Suprapubic skin (tissue), 4 donors: Measurements from ENCODE around the gene FAM222A. TPM values are rescaled to one million over a fixed set of nuclear protein-coding genes. Genes with fewer than 3 reads are reported as not detected.

Source experiments
- DNase-seq, 2 donors: peaks; one replicate each; pipeline ENCODE4 v3.0.0-alpha.2; 2019; ENCODE audit warnings: low spot score in 2 of 2
- H3K27ac ChIP-seq: fragments of 200-600 bp; sonication (generic); one replicate; pipeline ENCODE4 v1.5.1; 2019
- H3K27me3 ChIP-seq: fragments of 200-600 bp; sonication (generic); one replicate; pipeline ENCODE4 v1.5.1; 2019
- H3K36me3 ChIP-seq: fragments of 200-600 bp; sonication (generic); one replicate; pipeline ENCODE4 v1.5.1; 2019
- H3K4me1 ChIP-seq: fragments of 200-600 bp; sonication (generic); one replicate; pipeline ENCODE4 v1.5.1; 2019
- H3K4me3 ChIP-seq: fragments of 200-600 bp; sonication (generic); one replicate; pipeline ENCODE4 v1.5.1; 2019; ENCODE audit warnings: mild to moderate bottlenecking
- H3K9me3 ChIP-seq: fragments of 200-600 bp; sonication (generic); one replicate; pipeline ENCODE4 v1.5.1; 2019
- EP300 ChIP-seq: sonication (generic); formaldehyde crosslinking; IDR thresholded peaks from one replicate; pipeline ENCODE4 v1.6.1; 2017; ENCODE audit warnings: antibody characterized with exemption
- POLR2A ChIP-seq, 2 donors: fragments of 450-650 bp; IDR thresholded peaks; one replicate each; pipeline ENCODE4 v1.6.1; 2017; ENCODE audit warnings: antibody characterized with exemption in 2 of 2, mild to moderate bottlenecking in 2 of 2, moderate library complexity in 2 of 2
- POLR2AphosphoS5 ChIP-seq, 3 donors: sonication (generic); formaldehyde crosslinking; IDR thresholded peaks; one replicate each; pipeline ENCODE4 v1.6.1; 2017; ENCODE audit warnings: antibody characterized with exemption in 3 of 3
- WGBS: methylation state at CpG from one replicate; pipeline ENCODE4 v1.1.5; 2018; 5-methylcytosine and 5-hydroxymethylcytosine counted together
- total RNA-seq, 4 donors: library from RNA; depleted of rRNA; stranded (reverse); fragments of >200 nt; gene quantifications; one replicate each; pipeline ENCODE4 v1.1.0, GENCODE V29; 2016
- TF ChIP-seq, protein P1 (sequence below), 2 donors: fragments of 200-600 bp in 1 of 2; fragments of 450-650 bp in 1 of 2; sonication (generic) in 1 of 2; IDR thresholded peaks; one replicate each; pipeline ENCODE4 v1.5.1; 2016 to 2019; ENCODE audit warnings: antibody characterized with exemption in 2 of 2, mild to moderate bottlenecking in 1 of 2, moderate library complexity in 1 of 2

FAM222A gene
- total RNA-seq, 4 donors from 2014 or later = 3.9 to 8.5 (median 6.6) TPM

DNA sequence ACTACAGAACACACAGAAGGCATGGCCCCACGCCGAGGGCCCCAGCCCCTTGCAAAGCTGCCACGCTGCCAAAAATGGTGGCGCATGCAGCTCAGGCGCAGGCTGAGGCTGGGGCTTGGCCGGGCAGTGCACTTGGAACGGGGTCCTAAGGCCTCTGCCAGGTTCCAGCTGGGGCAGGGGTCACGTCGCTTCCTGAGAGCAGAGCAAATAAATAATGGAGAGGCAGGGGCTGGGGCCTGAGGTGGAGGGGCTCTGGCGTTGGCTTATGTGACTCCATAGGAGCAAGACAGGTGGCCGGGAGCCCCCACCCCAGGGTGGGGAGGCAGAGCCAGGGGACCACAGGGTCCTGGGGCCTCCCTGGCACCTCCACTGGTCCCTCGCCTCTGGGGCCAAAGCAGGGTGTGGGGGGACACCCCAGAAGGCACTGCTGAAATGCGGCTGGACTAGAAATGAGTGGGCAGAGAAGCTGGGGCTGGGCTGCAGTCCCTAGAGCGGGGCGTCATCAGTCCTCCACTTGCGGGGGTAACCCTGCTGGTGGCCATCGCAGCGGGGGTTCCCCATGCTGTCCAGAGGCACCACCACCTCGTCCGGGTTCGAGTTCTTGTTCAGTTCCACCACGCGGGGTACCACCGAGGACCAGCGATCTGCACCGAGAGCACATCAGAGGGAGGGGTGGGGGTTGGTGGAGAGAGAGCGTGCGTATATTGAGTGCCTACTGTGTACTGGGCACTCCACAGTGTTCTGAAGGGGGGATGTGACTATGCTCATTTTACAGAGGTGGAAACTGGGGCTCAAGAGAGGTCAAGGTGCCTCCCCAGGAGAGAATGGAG lies 69.7 kb downstream of the FAM222A start:
- H3K4me3 ChIP-seq = no peak overlapping the region
- H3K4me1 ChIP-seq = no peaks in the 10 kb centered on the region
- H3K36me3 ChIP-seq = peaks cover 24% of the 10 kb centered on the region
- no peaks in the 10 kb centered on the region for H3K27me3 ChIP-seq
- TF ChIP-seq, protein P1, sequence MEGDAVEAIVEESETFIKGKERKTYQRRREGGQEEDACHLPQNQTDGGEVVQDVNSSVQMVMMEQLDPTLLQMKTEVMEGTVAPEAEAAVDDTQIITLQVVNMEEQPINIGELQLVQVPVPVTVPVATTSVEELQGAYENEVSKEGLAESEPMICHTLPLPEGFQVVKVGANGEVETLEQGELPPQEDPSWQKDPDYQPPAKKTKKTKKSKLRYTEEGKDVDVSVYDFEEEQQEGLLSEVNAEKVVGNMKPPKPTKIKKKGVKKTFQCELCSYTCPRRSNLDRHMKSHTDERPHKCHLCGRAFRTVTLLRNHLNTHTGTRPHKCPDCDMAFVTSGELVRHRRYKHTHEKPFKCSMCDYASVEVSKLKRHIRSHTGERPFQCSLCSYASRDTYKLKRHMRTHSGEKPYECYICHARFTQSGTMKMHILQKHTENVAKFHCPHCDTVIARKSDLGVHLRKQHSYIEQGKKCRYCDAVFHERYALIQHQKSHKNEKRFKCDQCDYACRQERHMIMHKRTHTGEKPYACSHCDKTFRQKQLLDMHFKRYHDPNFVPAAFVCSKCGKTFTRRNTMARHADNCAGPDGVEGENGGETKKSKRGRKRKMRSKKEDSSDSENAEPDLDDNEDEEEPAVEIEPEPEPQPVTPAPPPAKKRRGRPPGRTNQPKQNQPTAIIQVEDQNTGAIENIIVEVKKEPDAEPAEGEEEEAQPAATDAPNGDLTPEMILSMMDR (IDR thresholded peaks at IDR 0.05) = no peak
- no peak for TF ChIP-seq POLR2AphosphoS5 (IDR thresholded peaks at IDR 0.05)
- TF ChIP-seq POLR2A (IDR thresholded peaks at IDR 0.05) = no peak
- TF ChIP-seq EP300 = no peak
- H3K27ac ChIP-seq = no peak overlapping the region
- no peaks in the 10 kb centered on the region for H3K9me3 ChIP-seq
- no peak for DNase-seq
- WGBS = 81% methylated on average over 27 of the region's 28 CpGs

DNA sequence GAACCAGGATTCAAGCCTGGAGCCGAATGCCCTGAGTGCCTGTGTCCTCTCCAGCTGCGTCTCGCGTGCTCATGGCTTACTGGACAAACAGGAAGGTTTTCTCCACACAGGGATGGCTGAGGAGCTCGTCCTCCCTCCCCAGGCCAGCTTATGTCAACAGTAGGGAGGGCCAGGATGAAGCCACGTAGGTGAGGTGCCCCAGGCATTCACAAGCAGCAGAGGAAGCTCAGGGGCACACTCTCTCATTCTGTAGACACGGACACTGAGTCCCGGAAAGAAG lies 70.3 kb downstream of the FAM222A start:
- WGBS = 81% methylated on average over 8 of the region's 8 CpGs
- no peak for DNase-seq
- H3K36me3 ChIP-seq = peaks cover 27% of the 10 kb centered on the region
- no peaks in the 10 kb centered on the region for H3K9me3 ChIP-seq
- no peak for TF ChIP-seq POLR2AphosphoS5 (IDR thresholded peaks at IDR 0.05)
- TF ChIP-seq EP300 = no peak
- TF ChIP-seq, protein P1 (IDR thresholded peaks at IDR 0.05) = no peak
- TF ChIP-seq POLR2A (IDR thresholded peaks at IDR 0.05) = no peak
- H3K4me1 ChIP-seq = no peaks in the 10 kb centered on the region
- no peak overlapping the region for H3K4me3 ChIP-seq
- H3K27me3 ChIP-seq = no peaks in the 10 kb centered on the region
- no peak overlapping the region for H3K27ac ChIP-seq

DNA sequence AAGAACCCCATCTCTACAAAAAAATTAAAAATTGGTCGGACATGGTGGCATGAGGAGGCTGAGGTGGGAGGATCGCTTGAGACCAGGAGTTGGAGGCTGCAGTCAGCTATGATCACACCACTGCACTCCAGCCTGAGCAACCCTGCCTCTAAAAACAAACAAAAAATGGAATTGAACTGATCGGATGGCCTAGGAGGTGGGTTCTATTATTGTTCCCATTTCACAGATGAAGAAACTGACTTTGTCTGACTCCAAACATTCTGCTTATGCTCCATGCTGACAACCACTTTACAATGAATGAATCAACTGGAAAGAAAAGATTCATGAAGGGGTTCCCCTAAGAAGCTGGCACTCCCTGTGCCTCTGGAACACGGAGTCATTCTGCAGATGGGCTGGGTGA lies 72.2 kb downstream of the FAM222A start:
- DNase-seq = no peak
- Histone ChIP-seq H3K27ac (no peak overlapping the region), H3K9me3 (no peaks in the 10 kb centered on the region), H3K4me3 (no peak overlapping the region), H3K36me3 (peaks cover 38% of the 10 kb centered on the region), H3K4me1 (no peaks in the 10 kb centered on the region), H3K27me3 (no peaks in the 10 kb centered on the region)
- whole genome bisulfite sequencing = 85% methylated on average over 4 of the region's 4 CpGs
- TF ChIP-seq POLR2A (IDR thresholded peaks at IDR 0.05) (no peak), POLR2AphosphoS5 (IDR thresholded peaks at IDR 0.05) (no peak), EP300 (no peak)
- TF ChIP-seq, protein P1 (IDR thresholded peaks at IDR 0.05) = no peak

DNA sequence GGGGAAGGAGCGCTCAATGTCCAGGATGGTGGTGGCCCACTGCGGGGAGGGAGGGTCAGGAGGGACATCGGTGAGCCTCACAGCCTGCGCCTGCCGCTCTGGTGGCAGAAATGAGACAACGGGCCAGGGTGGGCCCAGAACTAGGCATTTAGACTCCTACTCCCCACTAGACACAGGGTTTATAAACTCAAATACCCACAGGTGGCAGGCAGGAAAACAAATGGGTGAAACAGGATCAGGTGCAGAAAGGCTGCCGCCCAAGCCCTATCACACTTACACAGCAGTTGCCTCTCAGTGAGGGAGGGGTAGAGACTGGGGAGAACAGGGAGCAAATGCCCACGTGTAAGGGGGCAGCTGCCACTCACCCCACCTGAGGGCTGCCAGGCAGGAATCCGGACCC lies 73.2 kb downstream of the FAM222A start:
- no peaks in the 10 kb centered on the region for H3K4me1 ChIP-seq
- H3K36me3 ChIP-seq = peaks cover 38% of the 10 kb centered on the region
- no peak overlapping the region for H3K4me3 ChIP-seq
- H3K9me3 ChIP-seq = no peaks in the 10 kb centered on the region
- no peaks in the 10 kb centered on the region for H3K27me3 ChIP-seq
- no peak overlapping the region for H3K27ac ChIP-seq
- no peak for DNase-seq
- WGBS = 91% methylated on average over 9 of the region's 9 CpGs
- no peak for TF ChIP-seq POLR2AphosphoS5 (IDR thresholded peaks at IDR 0.05)
- no peak for TF ChIP-seq EP300
- TF ChIP-seq POLR2A (IDR thresholded peaks at IDR 0.05) = no peak
- TF ChIP-seq, protein P1 (IDR thresholded peaks at IDR 0.05) = no peak

DNA sequence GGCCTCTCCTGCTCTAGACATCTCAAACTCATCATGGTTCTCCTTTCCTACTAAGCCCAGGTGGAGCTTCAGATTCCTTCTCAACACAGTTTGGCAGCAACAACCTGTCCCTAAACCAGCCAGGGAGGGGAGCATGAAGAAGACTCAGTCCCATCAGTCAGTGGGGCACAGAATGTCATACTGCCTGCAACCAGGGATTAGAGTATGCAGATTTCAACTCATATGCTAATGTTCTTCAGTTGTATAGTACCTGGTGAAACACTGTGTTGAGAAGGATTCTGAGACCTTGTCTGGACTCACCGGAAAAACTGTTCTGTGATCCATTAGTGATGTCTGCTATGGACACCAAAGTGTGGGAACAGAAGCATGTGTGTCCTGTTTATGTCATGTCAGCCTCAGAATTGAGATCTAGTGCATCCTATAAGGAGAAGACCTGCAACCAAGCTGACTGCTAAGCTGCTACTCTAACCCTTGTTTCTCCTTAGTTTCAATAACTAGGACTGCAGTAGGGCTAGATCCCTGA lies 76.0 kb downstream of the FAM222A start:
- Histone ChIP-seq H3K36me3 (peaks cover 30% of the 10 kb centered on the region), H3K4me1 (no peaks in the 10 kb centered on the region), H3K27ac (no peak overlapping the region), H3K9me3 (no peaks in the 10 kb centered on the region), H3K4me3 (no peak overlapping the region), H3K27me3 (no peaks in the 10 kb centered on the region)
- 100% methylated on average over 1 of the region's 1 CpG for WGBS
- no peak for DNase-seq
- no peak for TF ChIP-seq EP300
- no peak for TF ChIP-seq POLR2A (IDR thresholded peaks at IDR 0.05)
- TF ChIP-seq, protein P1 (IDR thresholded peaks at IDR 0.05) = no peak
- TF ChIP-seq POLR2AphosphoS5 (IDR thresholded peaks at IDR 0.05) = no peak
